NCI-H460 (cell line): Measurements from ENCODE around the gene ARNT2. TPM values are rescaled to one million over a fixed set of nuclear protein-coding genes. Genes with fewer than 3 reads are reported as not detected.

Source experiments
- DNase-seq: peaks from one replicate; pipeline ENCODE4 v3.0.0-alpha.2; 2016; ENCODE audit warnings: low read depth; ENCODE audit errors: extremely low read depth
- total RNA-seq: library from RNA; depleted of rRNA; stranded (reverse); fragments of >200 nt; shearing (Covaris generic); gene quantifications from 2 replicates; pipeline ENCODE4 v1.2.3, GENCODE V29; 2014

Gene ARNT2
- total RNA-seq, 1 experiment from 2014 or later = 1.0 TPM

- DNase-seq = no peak
Measured at GRCh38 chr15:80440024-80440423, 35.8 kb downstream of the ARNT2 start.

DNA sequence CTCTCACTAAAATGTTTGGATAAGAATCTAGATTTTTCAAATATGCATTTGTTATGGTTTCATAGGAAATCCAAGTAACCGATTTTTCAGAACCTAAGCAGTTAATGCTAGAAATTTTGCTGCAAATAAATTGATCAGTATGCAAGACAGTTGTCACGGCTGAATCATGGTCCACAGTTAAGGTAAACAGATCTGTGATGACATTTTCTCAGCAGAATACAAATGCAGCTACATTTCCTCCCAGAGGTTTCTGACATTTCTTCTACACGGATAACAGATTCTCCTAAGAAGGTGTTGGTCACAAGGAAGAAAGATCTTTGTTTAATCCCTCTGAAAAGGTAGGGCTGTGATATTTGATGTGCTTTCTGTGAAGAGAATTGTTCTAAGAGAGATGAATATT lies 36.9 kb downstream of the ARNT2 start:
- DNase-seq = no peak

GRCh38 chr15:80441714-80442113 lies 37.5 kb downstream of the ARNT2 start:
- DNase-seq = no peak

- DNase-seq = no peak
Measured at GRCh38 chr15:80442728-80443403, 38.7 kb downstream of the ARNT2 start.

GRCh38 chr15:80444680-80445251 lies 40.6 kb downstream of the ARNT2 start:
- no peak for DNase-seq

DNA sequence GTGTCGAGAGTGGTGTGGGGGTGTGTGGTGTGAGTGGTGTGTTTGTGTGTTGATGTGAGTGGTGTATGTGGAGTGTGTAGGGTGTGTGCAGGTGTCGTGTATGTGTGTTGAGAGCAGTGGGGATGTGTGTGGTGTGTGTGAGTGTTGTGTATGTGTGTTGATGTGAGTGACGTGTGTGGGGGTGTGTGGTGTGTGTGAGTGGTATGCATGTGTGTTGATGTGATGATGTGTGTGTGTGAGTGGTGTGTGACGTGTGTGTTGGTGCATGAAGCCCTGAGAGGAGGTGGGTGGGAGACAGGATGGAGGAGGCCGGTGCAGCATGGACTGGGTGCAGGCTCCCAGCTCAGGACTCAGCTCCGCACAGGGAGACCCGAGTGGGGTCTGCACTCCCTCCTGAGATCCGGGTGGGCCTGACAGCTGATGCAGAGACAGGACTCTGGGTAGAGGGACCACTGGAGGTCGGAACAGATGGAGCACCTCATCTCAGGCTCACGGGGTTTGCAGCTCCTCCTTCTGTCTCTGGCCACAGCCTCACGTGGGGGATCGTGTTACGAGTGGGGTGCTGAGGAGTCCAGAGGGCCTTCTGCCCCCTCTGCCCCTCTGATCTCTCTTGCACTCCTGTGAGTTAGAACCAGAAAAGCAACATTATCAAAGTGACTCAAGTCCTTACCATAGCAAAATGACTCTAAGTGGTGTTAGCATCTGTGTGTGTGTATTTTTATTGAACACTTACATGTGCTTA lies 41.3 kb downstream of the ARNT2 start:
- DNase-seq = no peak

DNA sequence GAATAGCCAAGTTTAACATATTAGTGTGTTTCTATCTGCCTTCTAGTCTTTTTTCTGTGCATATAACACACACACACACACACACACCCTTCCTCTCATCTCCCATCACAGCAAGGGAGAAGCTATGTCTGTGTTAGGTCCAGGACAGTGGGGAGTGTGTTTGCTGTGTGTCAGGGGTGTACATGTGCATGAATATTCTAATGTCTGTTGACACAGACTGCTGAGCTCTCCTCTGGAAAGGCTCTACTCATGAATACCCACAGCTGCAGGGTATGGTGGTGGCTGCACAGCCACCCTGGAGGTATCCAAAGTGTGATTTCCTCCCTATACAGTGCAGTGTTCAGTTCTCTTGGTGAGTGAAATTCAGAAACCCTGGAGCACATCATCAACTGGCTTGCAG lies 42.9 kb downstream of the ARNT2 start:
- no peak for DNase-seq

DNA sequence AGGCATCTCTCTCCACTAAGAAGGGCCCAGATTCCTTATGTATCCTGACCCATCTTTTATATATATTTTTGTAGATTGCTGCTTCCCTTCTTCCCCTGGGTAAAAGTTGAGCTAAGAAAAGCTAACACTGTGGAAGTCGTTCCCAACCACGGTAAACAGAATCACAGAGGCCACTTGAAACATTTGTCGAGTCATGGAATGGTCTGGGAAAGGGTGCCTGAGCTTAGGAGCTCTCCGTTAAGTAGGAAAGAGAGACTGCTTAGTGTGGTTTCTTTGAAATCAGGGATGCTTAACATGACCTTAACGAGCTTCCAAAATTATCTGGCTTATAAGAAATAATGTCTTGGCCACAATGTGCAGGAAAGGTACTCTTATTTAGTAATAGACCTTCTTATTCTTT lies 45.6 kb downstream of the ARNT2 start:
- no peak for DNase-seq

GRCh38 chr15:80450811-80451321 lies 46.7 kb downstream of the ARNT2 start:
- DNase-seq = no peak

GRCh38 chr15:80452166-80452565 lies 48.0 kb downstream of the ARNT2 start:
- DNase-seq = no peak

GRCh38 chr15:80455051-80455648 lies 51.0 kb downstream of the ARNT2 start:
- DNase-seq = no peak

DNA sequence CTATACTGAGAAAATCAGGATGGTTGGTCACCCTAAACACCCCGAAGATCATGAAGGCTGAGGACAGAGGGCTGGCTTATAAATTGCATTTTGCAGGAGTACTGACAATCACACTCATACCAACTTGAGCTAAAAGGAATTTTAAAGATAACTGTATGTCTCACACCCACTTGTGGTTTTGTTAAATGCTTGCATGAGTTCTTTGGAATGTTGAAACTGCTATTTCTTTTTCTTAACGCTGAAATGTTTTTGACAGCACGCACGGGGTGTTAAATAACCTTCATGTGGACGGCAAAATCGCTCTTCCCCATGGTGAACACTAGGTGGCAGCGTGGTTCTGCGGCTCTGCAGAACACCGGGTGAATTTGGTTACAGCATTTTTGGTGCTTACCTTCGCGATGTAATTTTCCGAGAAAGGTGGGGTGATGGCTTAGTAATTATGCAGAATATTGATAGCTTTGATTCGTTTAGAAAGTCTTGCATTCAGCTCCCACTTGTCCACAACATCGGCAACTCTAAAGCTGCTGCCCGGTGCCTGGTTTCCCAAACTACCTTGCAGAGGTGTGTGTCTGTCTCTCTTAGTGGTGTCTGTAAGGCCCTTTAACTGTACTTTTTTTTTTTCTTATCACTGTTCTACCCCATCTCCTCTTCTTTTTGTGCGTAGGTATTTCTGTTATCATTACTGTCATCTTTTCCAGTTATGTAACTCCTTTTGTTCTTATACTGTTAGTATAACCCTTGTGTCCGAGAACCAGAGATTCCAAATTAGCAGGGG lies 51.7 kb downstream of the ARNT2 start:
- DNase-seq = peak; percentile 40

DNA sequence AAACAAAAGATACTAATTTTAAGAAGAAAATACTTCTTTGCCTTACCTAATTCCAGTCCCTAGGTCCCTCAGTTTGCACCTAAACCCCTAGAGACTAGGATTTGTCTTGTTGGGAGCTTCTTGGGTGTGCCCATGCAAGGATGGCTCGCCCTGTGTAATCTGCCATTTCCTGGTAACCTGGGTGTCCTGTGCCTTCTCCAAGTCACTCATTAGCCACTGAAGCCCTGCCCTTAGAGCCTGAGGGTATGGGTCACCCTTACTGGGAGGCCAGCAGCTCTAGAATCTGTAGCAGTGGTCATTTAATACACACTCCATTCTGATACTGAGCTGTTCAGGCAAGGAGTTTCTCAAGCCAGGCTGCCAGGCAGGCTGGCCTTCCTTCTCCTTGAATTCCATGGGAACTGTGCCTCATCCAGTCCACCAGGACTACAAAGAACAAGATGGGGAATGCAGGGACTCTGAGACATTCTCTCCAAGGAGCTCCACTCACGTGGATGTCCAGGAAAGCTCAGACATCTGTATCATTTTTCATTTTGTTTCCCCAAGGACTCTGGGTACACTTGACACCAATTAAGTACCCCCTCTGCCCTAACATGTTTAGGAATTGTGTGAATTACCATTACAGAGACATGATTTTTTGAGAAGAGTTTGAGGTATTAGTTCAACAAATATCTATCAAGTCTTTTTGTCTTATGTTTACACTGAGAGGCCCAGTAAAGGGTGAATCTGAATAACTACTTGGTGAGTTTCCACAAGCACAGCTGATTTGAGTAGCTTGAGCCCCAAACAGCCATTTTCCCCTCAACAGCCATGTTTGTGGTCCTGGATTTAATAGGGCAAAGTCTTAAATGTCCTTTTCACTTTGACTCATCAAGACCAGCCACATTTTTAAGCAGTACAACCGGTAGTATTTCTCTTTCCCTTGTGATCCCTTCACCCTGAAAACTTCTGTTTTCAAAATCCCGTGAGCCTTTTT lies 52.6 kb downstream of the ARNT2 start:
- DNase-seq = no peak

- DNase-seq = no peak
Measured at GRCh38 chr15:80457896-80458295, 53.7 kb downstream of the ARNT2 start.

DNA sequence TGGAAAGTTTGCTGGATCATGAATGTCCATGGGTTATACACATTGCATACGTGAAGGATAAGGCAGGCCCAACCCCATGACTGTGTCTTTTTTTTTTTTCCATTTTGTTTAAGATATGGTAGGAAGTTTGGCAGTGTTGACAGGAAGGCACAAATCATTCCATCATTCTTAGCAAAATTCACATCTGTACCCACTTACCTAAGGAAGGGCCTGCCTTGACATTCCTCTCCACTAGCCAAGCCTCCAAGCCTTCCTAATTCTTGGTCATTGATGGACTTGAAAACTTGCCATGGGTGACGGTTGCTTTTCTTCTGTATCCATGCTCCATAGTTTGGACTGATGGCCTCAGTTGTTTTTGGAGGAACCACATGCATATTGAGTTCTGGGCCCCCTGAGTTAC lies 54.4 kb downstream of the ARNT2 start:
- no peak for DNase-seq

DNA sequence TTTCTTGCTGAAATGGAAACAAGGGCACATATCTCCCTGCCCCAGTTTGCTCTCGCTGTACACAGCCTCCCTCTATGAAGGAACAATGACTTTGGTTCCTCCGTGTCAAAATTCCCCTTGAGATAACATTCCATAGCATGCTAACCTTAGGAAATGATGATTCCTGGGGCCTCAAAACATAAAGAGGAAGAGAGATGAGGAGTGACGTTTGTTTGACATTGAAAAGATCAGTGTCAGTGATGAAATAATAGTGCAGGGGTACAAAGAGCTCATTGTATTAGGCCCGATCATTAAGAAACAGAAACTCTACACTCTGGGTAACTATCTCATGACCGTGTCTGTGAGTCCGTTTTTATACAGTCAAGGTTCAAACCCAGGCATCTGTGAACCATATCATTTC lies 55.2 kb downstream of the ARNT2 start:
- DNase-seq = no peak

DNA sequence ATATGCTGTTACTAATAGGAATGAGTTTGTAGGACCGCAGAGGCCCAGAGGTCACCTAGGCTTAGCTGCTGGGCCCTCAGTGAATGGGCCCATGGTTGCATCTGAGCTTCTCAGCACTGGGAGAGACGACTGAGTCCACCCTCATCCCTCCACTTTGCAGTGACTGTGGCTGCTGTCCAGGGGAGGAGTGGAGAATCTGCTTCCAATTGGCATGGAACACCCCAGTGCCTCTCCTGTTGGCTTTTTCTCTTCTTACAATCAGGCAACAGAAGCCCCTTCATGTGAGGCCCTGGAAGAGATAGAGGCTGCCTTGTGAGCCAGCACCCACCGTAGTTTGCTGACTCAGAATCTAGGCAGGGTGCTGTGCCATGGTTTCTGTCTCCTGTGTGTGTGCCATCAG lies 55.6 kb downstream of the ARNT2 start:
- no peak for DNase-seq

- DNase-seq = no peak
Measured at GRCh38 chr15:80461356-80462095, 57.3 kb downstream of the ARNT2 start.

DNA sequence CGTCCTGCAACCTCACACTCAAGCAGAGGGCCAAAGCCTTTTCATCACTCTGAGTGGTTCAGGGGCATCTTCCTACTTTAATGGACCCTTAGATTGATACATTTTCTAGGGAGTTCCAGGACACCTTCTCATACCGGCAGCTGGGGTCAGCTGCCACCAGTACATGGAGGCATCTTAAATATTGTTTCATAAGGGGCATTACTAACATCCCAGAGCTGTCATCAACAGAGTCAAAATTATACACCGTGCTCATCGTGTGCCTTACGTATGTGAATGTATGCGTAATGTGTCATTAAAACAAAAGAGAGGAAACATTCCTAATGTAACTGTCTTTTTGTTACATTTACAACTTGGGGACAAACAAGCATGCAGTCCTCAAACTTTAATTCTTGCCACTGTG lies 57.9 kb downstream of the ARNT2 start:
- DNase-seq = no peak
